Kidney epithelial cell (primary cell): ENCODE data around the gene RMP24.

Experiments
- DNase-seq: peaks from one replicate; pipeline ENCODE4 v3.0.0-alpha.2; 2010; ENCODE audit warnings: low read depth
- H3K27me3 ChIP-seq: 2 replicates; pipeline ENCODE4 v1.6.0; 2011; ENCODE audit warnings: low read length; ENCODE audit not compliant: control insufficient read depth, insufficient read depth
- H3K36me3 ChIP-seq: 2 replicates; pipeline ENCODE4 v1.5.1; 2011; ENCODE audit warnings: low read length; ENCODE audit not compliant: control insufficient read depth, insufficient read depth
- H3K4me3 ChIP-seq: 2 replicates; pipeline ENCODE4 v1.5.1; 2011; ENCODE audit warnings: low read depth, mild to moderate bottlenecking, control low read depth, low read length
- TF ChIP-seq, protein P1 (sequence below): IDR thresholded peaks from 2 replicates; pipeline ENCODE4 v1.5.1; 2011; ENCODE audit warnings: mild to moderate bottlenecking, moderate library complexity, low read length, control low read depth, inconsistent platforms; ENCODE audit not compliant: insufficient read depth, poor library complexity, severe bottlenecking

RMP24 gene

DNA sequence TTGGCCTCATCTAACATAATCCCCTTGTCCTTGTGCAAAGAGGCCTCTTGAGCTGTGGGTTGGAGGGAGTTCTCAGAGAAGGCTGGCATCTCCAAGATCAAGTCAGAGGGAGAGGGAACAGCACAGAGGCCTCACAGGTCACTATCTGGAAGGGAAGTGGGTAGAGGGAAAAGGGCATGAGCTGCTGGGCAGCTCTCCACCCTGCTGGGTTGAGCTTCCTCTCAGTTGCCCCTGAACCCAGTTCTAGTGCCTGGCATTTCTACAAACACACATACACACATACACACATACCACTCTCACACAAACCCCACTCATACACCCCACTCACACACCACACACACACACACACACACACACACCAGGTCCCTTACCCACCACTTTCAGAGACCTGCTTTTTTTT, 30.3 kb upstream of the RMP24 start:
- no peaks in the 10 kb centered on the region for H3K27me3 ChIP-seq
- TF ChIP-seq, protein P1, sequence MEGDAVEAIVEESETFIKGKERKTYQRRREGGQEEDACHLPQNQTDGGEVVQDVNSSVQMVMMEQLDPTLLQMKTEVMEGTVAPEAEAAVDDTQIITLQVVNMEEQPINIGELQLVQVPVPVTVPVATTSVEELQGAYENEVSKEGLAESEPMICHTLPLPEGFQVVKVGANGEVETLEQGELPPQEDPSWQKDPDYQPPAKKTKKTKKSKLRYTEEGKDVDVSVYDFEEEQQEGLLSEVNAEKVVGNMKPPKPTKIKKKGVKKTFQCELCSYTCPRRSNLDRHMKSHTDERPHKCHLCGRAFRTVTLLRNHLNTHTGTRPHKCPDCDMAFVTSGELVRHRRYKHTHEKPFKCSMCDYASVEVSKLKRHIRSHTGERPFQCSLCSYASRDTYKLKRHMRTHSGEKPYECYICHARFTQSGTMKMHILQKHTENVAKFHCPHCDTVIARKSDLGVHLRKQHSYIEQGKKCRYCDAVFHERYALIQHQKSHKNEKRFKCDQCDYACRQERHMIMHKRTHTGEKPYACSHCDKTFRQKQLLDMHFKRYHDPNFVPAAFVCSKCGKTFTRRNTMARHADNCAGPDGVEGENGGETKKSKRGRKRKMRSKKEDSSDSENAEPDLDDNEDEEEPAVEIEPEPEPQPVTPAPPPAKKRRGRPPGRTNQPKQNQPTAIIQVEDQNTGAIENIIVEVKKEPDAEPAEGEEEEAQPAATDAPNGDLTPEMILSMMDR, result no peak
- H3K4me3 ChIP-seq, result no peak overlapping the region
- no peaks in the 10 kb centered on the region for H3K36me3 ChIP-seq
- DNase-seq, result no peak

DNA sequence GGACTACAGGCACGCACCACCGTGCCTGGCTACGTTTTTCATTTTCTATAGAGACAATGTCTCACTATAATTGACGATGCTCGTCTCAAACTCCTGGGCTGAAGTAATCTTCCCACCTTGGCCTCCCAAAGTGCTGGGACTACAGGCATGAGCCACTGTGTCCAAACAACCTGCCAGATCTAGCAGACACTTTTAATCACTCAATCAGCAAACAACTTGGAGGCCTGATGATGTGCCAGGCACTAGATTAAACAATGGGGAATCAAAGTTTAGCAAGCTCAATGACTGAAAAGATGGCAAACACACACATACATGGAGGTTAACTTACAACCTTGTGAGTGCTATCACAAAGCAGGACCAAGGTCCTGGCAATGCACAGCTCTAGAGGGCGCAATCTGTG, 29.8 kb upstream of the RMP24 start:
- DNase-seq, result no peak
- TF ChIP-seq, protein P1, result no peak
- no peak overlapping the region for H3K4me3 ChIP-seq
- no peaks in the 10 kb centered on the region for H3K27me3 ChIP-seq
- H3K36me3 ChIP-seq, result no peaks in the 10 kb centered on the region

DNA sequence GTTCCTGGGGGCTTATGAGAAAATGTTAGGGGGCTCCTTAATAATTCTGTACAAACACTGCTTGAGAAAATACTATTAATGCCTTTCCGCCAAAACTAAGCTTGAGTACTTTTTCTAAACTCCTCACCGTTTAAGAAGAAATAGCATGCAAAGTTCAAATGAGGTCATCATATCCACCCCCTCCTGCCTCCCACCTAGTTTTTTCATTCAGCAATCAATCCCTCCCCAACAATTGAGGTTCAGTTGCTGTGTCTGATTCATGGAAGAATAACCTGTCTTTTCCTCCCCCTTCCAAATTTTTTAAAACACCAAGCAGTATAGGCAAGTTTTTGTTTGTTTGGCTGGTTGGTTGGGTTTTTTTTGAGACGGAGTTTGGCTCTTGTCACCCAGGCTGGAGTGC, 24.4 kb upstream of the RMP24 start:
- Histone ChIP-seq H3K36me3 (no peaks in the 10 kb centered on the region), H3K27me3 (peaks cover 5% of the 10 kb centered on the region), H3K4me3 (no peak overlapping the region)
- TF ChIP-seq, protein P1, result no peak
- DNase-seq, result no peak

DNA sequence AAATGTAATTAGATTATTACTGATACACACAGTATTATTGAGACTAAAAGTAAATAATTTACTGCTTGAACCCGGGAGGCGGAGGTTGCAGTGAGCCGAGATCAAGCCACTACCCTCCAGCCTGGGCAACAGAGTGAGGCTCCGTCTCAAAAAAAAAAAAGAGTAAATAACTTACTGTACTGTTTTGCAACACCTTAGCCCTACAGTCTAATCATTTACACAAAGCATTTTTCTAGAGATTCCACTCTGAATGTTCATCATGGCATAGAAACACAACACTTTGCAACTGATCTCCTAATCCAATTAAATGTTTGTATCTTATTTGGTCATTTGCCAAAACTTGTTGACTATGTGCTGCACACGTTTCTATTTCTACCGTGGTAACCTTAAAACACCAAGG, 23.4 kb upstream of the RMP24 start:
- no peaks in the 10 kb centered on the region for H3K36me3 ChIP-seq
- TF ChIP-seq, protein P1, result no peak
- H3K27me3 ChIP-seq, result peaks cover 5% of the 10 kb centered on the region
- no peak overlapping the region for H3K4me3 ChIP-seq
- DNase-seq, result no peak

DNA sequence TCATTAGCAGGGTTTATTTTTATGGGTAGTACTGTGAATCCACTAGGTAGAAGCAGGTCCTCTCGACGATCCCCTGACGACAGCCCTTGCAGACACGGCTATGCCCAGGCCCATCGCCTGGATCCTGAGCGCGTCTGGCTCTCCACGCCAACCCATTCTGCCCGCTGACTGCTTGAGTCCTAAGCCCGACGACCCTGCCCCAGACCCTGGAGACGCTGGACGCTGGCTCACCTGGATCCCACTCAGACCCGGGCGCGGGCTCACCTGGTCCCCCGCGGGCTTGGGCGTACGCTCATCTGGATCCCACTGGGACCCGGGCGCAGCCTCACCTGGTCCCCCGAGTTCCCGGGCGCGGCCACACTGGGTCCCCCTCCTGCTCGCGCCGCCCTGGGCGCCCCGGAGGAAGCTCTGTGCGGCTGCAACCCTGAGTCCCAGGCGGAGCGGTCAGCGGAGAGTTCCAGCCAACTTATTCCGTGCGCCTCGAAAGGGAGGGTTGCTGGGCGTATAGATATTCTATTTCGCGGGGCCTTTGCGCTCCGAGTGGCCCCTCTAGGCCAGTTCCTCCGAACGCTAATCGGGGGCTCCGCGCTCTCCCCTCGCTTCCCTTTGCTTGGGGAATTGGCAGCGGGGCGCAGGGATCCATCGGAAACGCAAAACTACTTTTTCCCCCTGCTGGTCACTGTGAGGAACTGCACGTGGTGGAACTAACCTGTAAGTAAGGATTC, 22.4 kb upstream of the RMP24 start:
- peak; percentile 14 for DNase-seq
- H3K36me3 ChIP-seq, result no peaks in the 10 kb centered on the region
- H3K27me3 ChIP-seq, result peaks cover 5% of the 10 kb centered on the region
- peak overlapping the region; percentile 40 for H3K4me3 ChIP-seq
- TF ChIP-seq, protein P1, result peak; percentile 86

DNA sequence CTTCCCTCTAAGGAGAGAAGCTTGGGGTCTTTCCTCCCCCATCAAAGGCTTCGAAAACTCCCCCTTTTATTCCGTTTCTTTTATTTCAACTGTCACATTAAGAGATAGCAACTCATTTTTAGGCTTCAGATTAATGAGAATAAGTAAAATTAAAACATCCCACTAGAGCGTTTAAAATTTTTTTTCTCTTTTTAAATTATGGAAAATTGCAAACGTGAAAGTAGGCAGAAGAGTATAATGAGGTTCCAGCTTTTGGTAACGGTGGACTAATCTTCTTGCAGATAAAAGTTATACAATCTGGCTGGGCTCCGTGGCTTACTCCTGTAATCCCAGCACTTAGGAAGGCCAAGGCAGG, 21.9 kb upstream of the RMP24 start:
- H3K36me3 ChIP-seq, result no peaks in the 10 kb centered on the region
- H3K4me3 ChIP-seq, result no peak overlapping the region
- no peak for DNase-seq
- TF ChIP-seq, protein P1, result no peak
- peaks cover 5% of the 10 kb centered on the region for H3K27me3 ChIP-seq
